K562 treated with DMSO at 1 percent for 24 hours (cell line): ENCODE results near the gene RP9. TPM values are rescaled to one million over a fixed set of nuclear protein-coding genes. Genes with fewer than 3 reads are reported as not detected.

Source experiments
- total RNA-seq: library from RNA; unstranded; fragments of 300-600 nt; gene quantifications from 2 replicates; pipeline ENCODE4 v1.2.3, GENCODE V29; 2022; ENCODE audit warnings: low read depth; ENCODE audit not compliant: insufficient read depth

The RP9 gene
- 23.3 and 24.6 TPM in 2 replicates for total RNA-seq

GRCh38 chr7:33109005-33109757, at the start of gene RP9:
RP9 (minus strand) TSS chr7:33109404; CDS start chr7:33109372, 32 bp downstream.

GRCh38 chr7:33128990-33129805, 20.0 kb upstream of the RP9 start, which contains the start of gene BBS9:
BBS9 (plus strand) TSS chr7:33129564; CDS start chr7:33146253, 16,689 bp downstream.

GRCh38 chr7:33062023-33062781, 47.0 kb downstream of the RP9 start, which contains the start of gene NT5C3A:
NT5C3A (minus strand) TSS chr7:33062776; CDS start chr7:33062705, 71 bp downstream.

Other genes with a start within 250 kb of the RP9 start
- gene KBTBD2, start 217.6 kb downstream of the RP9 start, total RNA-seq, result 20.6 and 24.0 TPM in 2 replicates
- 49.9 and 53.2 TPM in 2 replicates for gene FKBP9, start 152.0 kb downstream of the RP9 start, total RNA-seq
- gene NT5C3A, start 46.6 kb downstream of the RP9 start, total RNA-seq, result 13.9 and 19.8 TPM in 2 replicates
- 3.1 and 3.3 TPM in 2 replicates for gene BBS9, start 20.2 kb upstream of the RP9 start, total RNA-seq